ENCODE results near the gene CHD2. TPM values are rescaled to one million over a fixed set of nuclear protein-coding genes. Genes with fewer than 3 reads are reported as not detected.

Gene CHD2
- total and polyA plus RNA-seq, 4 donors: 39.4 to 547 (median 76.3) TPM

- Histone ChIP-seq H3K27me3 (ENCODE audit: control insufficient read depth in 3 of 3, insufficient read depth in 3 of 3, low read length in 2 of 3) (no peaks in the 10 kb centered on the region), H3K9ac (ENCODE audit: insufficient read depth in 1 of 2, low read length in 2 of 2) (peak overlapping the region in 1 of 2 donors; percentile 100), H3K27ac (ENCODE audit: low read depth in 1 of 2, low read length in 1 of 2) (no peak overlapping the region), H3K9me3 (ENCODE audit: control insufficient read depth in 4 of 4, insufficient read depth in 3 of 4, low read length in 3 of 4) (no peaks in the 10 kb centered on the region), H3K4me1 (ENCODE audit: control insufficient read depth in 5 of 5, insufficient read depth in 5 of 5, low read length in 5 of 5) (peaks cover 0 to 41% (median 5%) of the 10 kb centered on the region in 5 donors), H3K36me3 (ENCODE audit: control insufficient read depth in 4 of 4, insufficient read depth in 4 of 4, low read length in 4 of 4) (peaks cover 0 to 40% (median 17%) of the 10 kb centered on the region in 4 donors), H3K4me3 (no peak overlapping the region)
- 19 to 46% methylated on average over 2 of the region's 2 CpGs for WGBS, 2 donors
- ATAC-seq (ENCODE audit: insufficient read depth, low FRiP score) (no peak), DNase-seq (peak in 2 of 3 donors; percentile 63 to 75)
- TF ChIP-seq, protein P1, sequence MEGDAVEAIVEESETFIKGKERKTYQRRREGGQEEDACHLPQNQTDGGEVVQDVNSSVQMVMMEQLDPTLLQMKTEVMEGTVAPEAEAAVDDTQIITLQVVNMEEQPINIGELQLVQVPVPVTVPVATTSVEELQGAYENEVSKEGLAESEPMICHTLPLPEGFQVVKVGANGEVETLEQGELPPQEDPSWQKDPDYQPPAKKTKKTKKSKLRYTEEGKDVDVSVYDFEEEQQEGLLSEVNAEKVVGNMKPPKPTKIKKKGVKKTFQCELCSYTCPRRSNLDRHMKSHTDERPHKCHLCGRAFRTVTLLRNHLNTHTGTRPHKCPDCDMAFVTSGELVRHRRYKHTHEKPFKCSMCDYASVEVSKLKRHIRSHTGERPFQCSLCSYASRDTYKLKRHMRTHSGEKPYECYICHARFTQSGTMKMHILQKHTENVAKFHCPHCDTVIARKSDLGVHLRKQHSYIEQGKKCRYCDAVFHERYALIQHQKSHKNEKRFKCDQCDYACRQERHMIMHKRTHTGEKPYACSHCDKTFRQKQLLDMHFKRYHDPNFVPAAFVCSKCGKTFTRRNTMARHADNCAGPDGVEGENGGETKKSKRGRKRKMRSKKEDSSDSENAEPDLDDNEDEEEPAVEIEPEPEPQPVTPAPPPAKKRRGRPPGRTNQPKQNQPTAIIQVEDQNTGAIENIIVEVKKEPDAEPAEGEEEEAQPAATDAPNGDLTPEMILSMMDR (IDR thresholded peaks at IDR 0.05; ENCODE audit: control extremely low read depth, extremely low read depth): no peak
Observed at GRCh38 chr15:92886042-92886537, 14.0 kb upstream of the CHD2 start.

GRCh38 chr15:92886815-92887214 lies 13.3 kb upstream of the CHD2 start:
- Histone ChIP-seq H3K4me1 (ENCODE audit: control insufficient read depth in 5 of 5, insufficient read depth in 5 of 5, low read length in 5 of 5) (peaks cover 0 to 34% (median 5%) of the 10 kb centered on the region in 5 donors), H3K36me3 (ENCODE audit: control insufficient read depth in 4 of 4, insufficient read depth in 4 of 4, low read length in 4 of 4) (peaks cover 0 to 40% (median 21%) of the 10 kb centered on the region in 4 donors), H3K9ac (ENCODE audit: insufficient read depth in 1 of 2, low read length in 2 of 2) (peak overlapping the region in 1 of 2 donors; percentile 100), H3K27me3 (ENCODE audit: control insufficient read depth in 3 of 3, insufficient read depth in 3 of 3, low read length in 2 of 3) (no peaks in the 10 kb centered on the region), H3K4me3 (no peak overlapping the region), H3K9me3 (ENCODE audit: control insufficient read depth in 4 of 4, insufficient read depth in 3 of 4, low read length in 3 of 4) (no peaks in the 10 kb centered on the region), H3K27ac (ENCODE audit: low read depth in 1 of 2, low read length in 1 of 2) (no peak overlapping the region)
- WGBS, 2 donors: 51 to 78% methylated on average over 8 of the region's 8 CpGs
- TF ChIP-seq, protein P1 (IDR thresholded peaks at IDR 0.05; ENCODE audit: control extremely low read depth, extremely low read depth): no peak
- DNase-seq: peak in 1 of 3 donors; percentile 31
- no peak for ATAC-seq (ENCODE audit: insufficient read depth, low FRiP score)

- 40 to 57% methylated on average over 3 of the region's 3 CpGs for WGBS, 2 donors
- TF ChIP-seq, protein P1 (IDR thresholded peaks at IDR 0.05; ENCODE audit: control extremely low read depth, extremely low read depth): no peak
- DNase-seq: no peak
Observed at GRCh38 chr15:92887869-92888268, 12.3 kb upstream of the CHD2 start.

More at GRCh38 chr15:92887869-92888268, 12.3 kb upstream of the CHD2 start:
- Histone ChIP-seq H3K4me1 (ENCODE audit: control insufficient read depth in 5 of 5, insufficient read depth in 5 of 5, low read length in 5 of 5) (peaks cover 0 to 31% (median 5%) of the 10 kb centered on the region in 5 donors), H3K9ac (ENCODE audit: insufficient read depth in 1 of 2, low read length in 2 of 2) (peak overlapping the region in 1 of 2 donors; percentile 100), H3K27ac (ENCODE audit: low read depth in 1 of 2, low read length in 1 of 2) (no peak overlapping the region), H3K27me3 (ENCODE audit: control insufficient read depth in 3 of 3, insufficient read depth in 3 of 3, low read length in 2 of 3) (no peaks in the 10 kb centered on the region), H3K4me3 (no peak overlapping the region), H3K36me3 (ENCODE audit: control insufficient read depth in 4 of 4, insufficient read depth in 4 of 4, low read length in 4 of 4) (peaks cover 0 to 48% (median 25%) of the 10 kb centered on the region in 4 donors), H3K9me3 (ENCODE audit: control insufficient read depth in 4 of 4, insufficient read depth in 3 of 4, low read length in 3 of 4) (no peaks in the 10 kb centered on the region)
- no peak for ATAC-seq (ENCODE audit: insufficient read depth, low FRiP score)
